Breast epithelium (tissue), 4 donors: ENCODE measurements around the gene WDR70. TPM values are rescaled to one million over a fixed set of nuclear protein-coding genes. Genes with fewer than 3 reads are reported as not detected.

Source experiments
- DNase-seq, 2 donors: peaks; one replicate each; pipeline ENCODE4 v3.0.0-alpha.2; 2019; ENCODE audit warnings: low spot score in 2 of 2
- H3K27ac ChIP-seq, 2 donors: fragments of 200-600 bp; sonication (generic) in 1 of 2; one replicate each; pipeline ENCODE4 v1.5.1; 2016 to 2019; ENCODE audit warnings: mild to moderate bottlenecking in 1 of 2
- H3K27me3 ChIP-seq, 2 donors: fragments of 200-600 bp; sonication (generic) in 1 of 2; one replicate each; pipeline versions ENCODE4 v1.5.1 to v1.6.0; 2017 to 2019; ENCODE audit warnings: control low read depth in 1 of 2, mild to moderate bottlenecking in 1 of 2
- H3K36me3 ChIP-seq: fragments of 200-600 bp; one replicate; pipeline ENCODE4 v1.5.1; 2019
- H3K4me1 ChIP-seq, 2 donors: fragments of 200-600 bp; sonication (generic); one replicate each; pipeline ENCODE4 v1.5.1; 2016 to 2019; ENCODE audit warnings: control low read depth in 1 of 2
- H3K4me3 ChIP-seq, 3 donors: fragments of 200-600 bp; sonication (generic); 1 replicate in 2 of 3; 2 replicates in 1 of 3; pipeline ENCODE4 v1.5.1; 2016 to 2019; ENCODE audit warnings: mild to moderate bottlenecking in 3 of 3, moderate library complexity in 2 of 3
- H3K9me3 ChIP-seq, 2 donors: fragments of 200-600 bp; sonication (generic) in 1 of 2; one replicate each; pipeline ENCODE4 v1.5.1; 2016 to 2019; ENCODE audit warnings: control low read depth in 1 of 2
- POLR2A ChIP-seq: fragments of 450-650 bp; IDR thresholded peaks from one replicate; pipeline ENCODE4 v1.6.1; 2016; ENCODE audit warnings: antibody characterized with exemption, mild to moderate bottlenecking, moderate library complexity
- POLR2AphosphoS5 ChIP-seq, 3 donors: sonication (generic); formaldehyde crosslinking; IDR thresholded peaks; one replicate each; pipeline ENCODE4 v1.6.1; 2017; ENCODE audit warnings: antibody characterized with exemption in 3 of 3
- intact Hi-C: fragments of 100-400 bp; cut with DNase I; formaldehyde crosslinking; loops from one replicate; pipeline ENCODE4 v1.15.1; 2023; ENCODE audit warnings: low total_unique reads
- total RNA-seq, 3 donors: library from RNA; depleted of rRNA; stranded (reverse); fragments of >200 nt; gene quantifications; one replicate each; pipeline ENCODE4 v1.1.0, GENCODE V29; 2016
- TF ChIP-seq, protein P1 (sequence below), 3 donors: fragments of 450-650 bp; IDR thresholded peaks; one replicate each; pipeline ENCODE4 v1.5.1; 2016 to 2017; ENCODE audit warnings: antibody characterized with exemption in 3 of 3, mild to moderate bottlenecking in 3 of 3, moderate library complexity in 3 of 3

WDR70 gene
- total RNA-seq, 3 donors from 2014 or later = 29.6 to 40.2 (median 37.0) TPM

DNA sequence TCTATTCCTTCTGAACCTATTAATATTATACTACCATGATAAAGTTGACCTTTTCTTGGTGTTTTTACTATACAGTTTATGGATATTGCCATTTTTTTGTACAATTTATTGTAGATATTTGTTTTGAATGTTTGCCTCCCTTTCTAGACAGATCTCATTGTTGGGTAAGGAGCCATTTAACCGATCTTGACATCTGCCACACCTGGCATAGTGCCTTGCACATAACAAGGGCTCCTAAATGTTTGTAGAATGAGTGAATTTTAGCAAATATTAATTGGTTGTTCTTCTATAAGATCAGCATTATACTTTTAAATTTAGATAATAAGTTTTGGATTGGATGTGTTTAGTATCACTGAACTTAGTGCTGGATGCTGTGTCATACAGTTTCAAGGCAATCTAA, 285.4 kb downstream of the WDR70 start:
- Histone ChIP-seq H3K4me3 (no peak overlapping the region), H3K36me3 (no peaks in the 10 kb centered on the region), H3K27me3 (no peaks in the 10 kb centered on the region), H3K27ac (no peak overlapping the region), H3K9me3 (no peaks in the 10 kb centered on the region), H3K4me1 (no peaks in the 10 kb centered on the region)
- TF ChIP-seq POLR2AphosphoS5 (IDR thresholded peaks at IDR 0.05) (no peak), POLR2A (no peak)
- TF ChIP-seq, protein P1, sequence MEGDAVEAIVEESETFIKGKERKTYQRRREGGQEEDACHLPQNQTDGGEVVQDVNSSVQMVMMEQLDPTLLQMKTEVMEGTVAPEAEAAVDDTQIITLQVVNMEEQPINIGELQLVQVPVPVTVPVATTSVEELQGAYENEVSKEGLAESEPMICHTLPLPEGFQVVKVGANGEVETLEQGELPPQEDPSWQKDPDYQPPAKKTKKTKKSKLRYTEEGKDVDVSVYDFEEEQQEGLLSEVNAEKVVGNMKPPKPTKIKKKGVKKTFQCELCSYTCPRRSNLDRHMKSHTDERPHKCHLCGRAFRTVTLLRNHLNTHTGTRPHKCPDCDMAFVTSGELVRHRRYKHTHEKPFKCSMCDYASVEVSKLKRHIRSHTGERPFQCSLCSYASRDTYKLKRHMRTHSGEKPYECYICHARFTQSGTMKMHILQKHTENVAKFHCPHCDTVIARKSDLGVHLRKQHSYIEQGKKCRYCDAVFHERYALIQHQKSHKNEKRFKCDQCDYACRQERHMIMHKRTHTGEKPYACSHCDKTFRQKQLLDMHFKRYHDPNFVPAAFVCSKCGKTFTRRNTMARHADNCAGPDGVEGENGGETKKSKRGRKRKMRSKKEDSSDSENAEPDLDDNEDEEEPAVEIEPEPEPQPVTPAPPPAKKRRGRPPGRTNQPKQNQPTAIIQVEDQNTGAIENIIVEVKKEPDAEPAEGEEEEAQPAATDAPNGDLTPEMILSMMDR (IDR thresholded peaks at IDR 0.05) = no peak
- intact Hi-C loops = no loop called here
- DNase-seq = no peak

DNA sequence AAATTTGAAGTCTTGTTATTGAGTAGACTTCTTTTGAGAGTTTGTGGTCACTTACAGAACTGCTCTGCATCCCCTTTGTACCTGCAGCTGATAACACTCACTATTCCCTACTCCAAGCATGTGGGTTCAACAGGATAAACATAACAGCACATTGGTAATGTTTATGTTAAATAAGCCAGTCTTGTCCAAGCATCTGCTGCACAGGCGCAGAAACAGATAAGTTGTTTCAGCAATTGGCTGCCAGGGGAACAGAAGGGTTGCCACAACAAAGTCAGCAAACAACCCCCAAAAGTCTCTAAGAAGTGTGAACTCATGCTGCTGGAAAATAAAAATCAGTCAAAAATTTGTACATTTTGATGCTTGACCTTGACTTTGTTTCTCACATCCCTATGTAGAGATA, 286.2 kb downstream of the WDR70 start:
- no peak overlapping the region for H3K4me3 ChIP-seq
- TF ChIP-seq POLR2AphosphoS5 (IDR thresholded peaks at IDR 0.05) (no peak), POLR2A (no peak)
- TF ChIP-seq, protein P1 (IDR thresholded peaks at IDR 0.05) = no peak
- no peaks in the 10 kb centered on the region for H3K36me3 ChIP-seq
- H3K9me3 ChIP-seq = no peaks in the 10 kb centered on the region
- no peaks in the 10 kb centered on the region for H3K27me3 ChIP-seq
- no peak overlapping the region for H3K27ac ChIP-seq
- no peak for DNase-seq
- H3K4me1 ChIP-seq = no peaks in the 10 kb centered on the region
- intact Hi-C loops = no loop called here

DNA sequence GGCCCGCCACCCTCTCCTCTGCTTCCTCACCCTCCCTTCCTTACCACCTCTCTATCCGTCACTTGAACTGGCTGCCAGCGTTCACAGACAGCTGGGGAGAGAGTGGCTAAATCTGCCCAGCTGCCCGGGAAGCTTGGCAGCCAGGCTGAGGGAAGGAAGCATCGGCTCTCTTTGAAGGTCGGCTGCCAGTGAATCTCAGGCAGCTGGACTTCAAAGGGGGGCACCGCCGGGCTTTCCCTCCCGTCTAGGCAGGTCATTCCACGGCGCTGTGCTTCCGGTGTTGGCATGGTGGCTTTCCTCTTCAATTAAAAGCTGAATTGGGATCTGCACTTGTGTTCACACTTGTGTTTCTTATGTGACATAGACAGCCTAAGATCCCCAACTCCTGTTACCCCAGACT, 286.8 kb downstream of the WDR70 start:
- H3K27ac ChIP-seq = no peak overlapping the region
- no peaks in the 10 kb centered on the region for H3K27me3 ChIP-seq
- no peak for DNase-seq
- H3K4me3 ChIP-seq = peak overlapping the region in 1 of 3 donors; percentile 21
- H3K9me3 ChIP-seq = no peaks in the 10 kb centered on the region
- intact Hi-C loops = no loop called here
- no peak for TF ChIP-seq POLR2AphosphoS5 (IDR thresholded peaks at IDR 0.05)
- no peak for TF ChIP-seq POLR2A
- TF ChIP-seq, protein P1 (IDR thresholded peaks at IDR 0.05) = no peak
- no peaks in the 10 kb centered on the region for H3K4me1 ChIP-seq
- H3K36me3 ChIP-seq = no peaks in the 10 kb centered on the region

DNA sequence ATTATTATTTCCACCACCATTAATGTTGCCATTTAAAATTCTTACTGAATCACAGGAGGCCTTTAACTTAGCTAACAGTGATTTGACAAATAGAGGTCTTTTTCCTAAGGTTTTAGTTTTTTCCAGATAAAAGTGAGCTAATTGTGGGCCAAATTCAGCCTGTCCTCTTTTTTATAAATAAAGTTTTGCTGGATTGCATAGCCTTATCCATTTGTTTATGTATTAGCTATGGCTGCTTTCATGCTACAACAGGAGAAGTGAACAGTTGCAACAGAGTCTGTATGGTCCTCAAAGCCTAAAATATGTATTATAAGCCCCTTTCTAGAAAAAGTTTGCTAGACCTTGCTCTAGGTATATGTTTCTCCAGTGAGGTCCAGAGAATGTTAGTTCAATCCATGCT, 288.3 kb downstream of the WDR70 start:
- no peaks in the 10 kb centered on the region for H3K9me3 ChIP-seq
- no peak overlapping the region for H3K4me3 ChIP-seq
- H3K27ac ChIP-seq = no peak overlapping the region
- intact Hi-C loops = no loop called here
- TF ChIP-seq POLR2A (no peak), POLR2AphosphoS5 (IDR thresholded peaks at IDR 0.05) (no peak)
- TF ChIP-seq, protein P1 (IDR thresholded peaks at IDR 0.05) = no peak
- no peaks in the 10 kb centered on the region for H3K27me3 ChIP-seq
- H3K36me3 ChIP-seq = no peaks in the 10 kb centered on the region
- no peak for DNase-seq
- H3K4me1 ChIP-seq = no peaks in the 10 kb centered on the region

DNA sequence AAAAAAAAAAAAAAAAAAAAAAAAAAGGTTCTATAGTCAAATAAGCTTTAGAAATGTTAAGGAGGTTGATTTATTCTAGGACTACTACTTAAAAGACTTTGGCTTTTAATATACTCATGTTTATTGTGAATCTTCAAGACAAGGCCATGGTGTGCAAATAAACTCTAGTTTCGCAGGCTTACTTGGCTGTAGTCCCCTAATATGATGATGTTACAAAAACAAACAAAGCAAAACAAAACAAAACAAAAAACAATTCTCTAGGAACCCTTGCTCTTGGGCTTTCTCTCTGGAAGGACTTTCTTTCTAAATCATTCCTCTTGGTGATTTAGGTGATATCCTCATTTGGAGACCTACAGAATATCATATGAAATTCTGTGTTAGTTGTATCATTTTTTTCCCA, 288.7 kb downstream of the WDR70 start:
- Histone ChIP-seq H3K27me3 (no peaks in the 10 kb centered on the region), H3K4me1 (no peaks in the 10 kb centered on the region), H3K4me3 (no peak overlapping the region), H3K27ac (peak overlapping the region in 1 of 2 donors; percentile 6), H3K9me3 (no peaks in the 10 kb centered on the region), H3K36me3 (no peaks in the 10 kb centered on the region)
- no peak for DNase-seq
- intact Hi-C loops = no loop called here
- TF ChIP-seq POLR2AphosphoS5 (IDR thresholded peaks at IDR 0.05) (no peak), POLR2A (no peak)
- TF ChIP-seq, protein P1 (IDR thresholded peaks at IDR 0.05) = no peak
